Tibial artery (tissue), 4 donors: ENCODE results near the gene TOM1L2.

Experiments used
- DNase-seq, 2 donors: peaks; one replicate each; pipeline ENCODE4 v3.0.0-alpha.2; 2019
- H3K27ac ChIP-seq, 2 donors: fragments of 200-600 bp; sonication (generic) in 1 of 2; 1 replicate in 1 of 2; 2 replicates in 1 of 2; pipeline ENCODE4 v1.5.1; 2018 to 2019; ENCODE audit warnings: mild to moderate bottlenecking in 1 of 2
- H3K27me3 ChIP-seq, 2 donors: fragments of 200-600 bp; sonication (generic) in 1 of 2; one replicate each; pipeline versions ENCODE4 v1.5.1 to v1.6.0; 2016 to 2019
- H3K36me3 ChIP-seq, 3 donors: fragments of 200-600 bp; sonication (generic) in 2 of 3; one replicate each; pipeline ENCODE4 v1.5.1; 2016 to 2019; ENCODE audit warnings: mild to moderate bottlenecking in 2 of 3
- H3K4me1 ChIP-seq, 4 donors: fragments of 200-600 bp; sonication (generic) in 2 of 4; 1 replicate in 3 of 4; 2 replicates in 1 of 4; pipeline ENCODE4 v1.5.1; 2016 to 2019
- H3K4me3 ChIP-seq, 2 donors: fragments of 200-600 bp; sonication (generic) in 1 of 2; 1 replicate in 1 of 2; 2 replicates in 1 of 2; pipeline ENCODE4 v1.5.1; 2018 to 2019; ENCODE audit warnings: mild to moderate bottlenecking in 2 of 2
- H3K9me3 ChIP-seq, 3 donors: fragments of 200-600 bp; sonication (generic) in 1 of 3; one replicate each; pipeline ENCODE4 v1.5.1; 2016 to 2019
- CTCF ChIP-seq, 2 experiments: fragments of 200-600 bp in 1 of 2; fragments of 450-650 bp in 1 of 2; IDR thresholded peaks; one replicate each; pipeline ENCODE4 v1.5.1; 2017 to 2019; ENCODE audit warnings: antibody characterized with exemption in 2 of 2, mild to moderate bottlenecking in 1 of 2, moderate library complexity in 1 of 2
- intact Hi-C: fragments of 100-400 bp; cut with DNase I; formaldehyde crosslinking; loops from one replicate; pipeline ENCODE4 v1.15.0; 2023; ENCODE audit warnings: low total_unique reads

Gene TOM1L2

GRCh38 chr17:17832032-17832363 is 140.2 kb downstream of the TOM1L2 start:
- Histone ChIP-seq H3K27ac (no peak overlapping the region), H3K27me3 (no peaks in the 10 kb centered on the region), H3K4me3 (no peak overlapping the region), H3K4me1 (peaks cover 0 to 60% (median 23%) of the 10 kb centered on the region in 4 donors), H3K9me3 (no peaks in the 10 kb centered on the region), H3K36me3 (peaks cover 0 to 15% (median 0%) of the 10 kb centered on the region in 3 donors)
- TF ChIP-seq CTCF (IDR thresholded peaks at IDR 0.05), result no peak
- intact Hi-C loops, result no loop called here
- DNase-seq, result no peak

GRCh38 chr17:17831208-17832031 is 140.8 kb downstream of the TOM1L2 start:
- no peak for TF ChIP-seq CTCF (IDR thresholded peaks at IDR 0.05)

GRCh38 chr17:17830740-17831207 is 141.4 kb downstream of the TOM1L2 start:
- peaks cover 0 to 15% (median 0%) of the 10 kb centered on the region in 3 donors for H3K36me3 ChIP-seq

More at GRCh38 chr17:17831208-17832031, 140.8 kb downstream of the TOM1L2 start:
- no peak overlapping the region for H3K4me3 ChIP-seq
- peaks cover 0 to 63% (median 20%) of the 10 kb centered on the region in 4 donors for H3K4me1 ChIP-seq
- no peak overlapping the region for H3K27ac ChIP-seq
- H3K9me3 ChIP-seq, result no peaks in the 10 kb centered on the region
- no peaks in the 10 kb centered on the region for H3K27me3 ChIP-seq
- intact Hi-C loops, result no loop called here
- no peak for DNase-seq
- peaks cover 0 to 15% (median 0%) of the 10 kb centered on the region in 3 donors for H3K36me3 ChIP-seq

GRCh38 chr17:17830269-17830567 is 142.0 kb downstream of the TOM1L2 start:
- intact Hi-C loops, result no loop called here
- no peak overlapping the region for H3K4me3 ChIP-seq
- no peak overlapping the region for H3K27ac ChIP-seq
- H3K4me1 ChIP-seq, result peaks cover 5 to 64% (median 20%) of the 10 kb centered on the region in 4 donors
- peaks cover 0 to 15% (median 0%) of the 10 kb centered on the region in 3 donors for H3K36me3 ChIP-seq
- DNase-seq, result no peak
- TF ChIP-seq CTCF (IDR thresholded peaks at IDR 0.05), result no peak
- no peaks in the 10 kb centered on the region for H3K9me3 ChIP-seq
- no peaks in the 10 kb centered on the region for H3K27me3 ChIP-seq

More at GRCh38 chr17:17830740-17831207, 141.4 kb downstream of the TOM1L2 start:
- TF ChIP-seq CTCF (IDR thresholded peaks at IDR 0.05), result no peak
- Histone ChIP-seq H3K4me1 (peaks cover 3 to 66% (median 22%) of the 10 kb centered on the region in 4 donors), H3K27me3 (no peaks in the 10 kb centered on the region), H3K27ac (no peak overlapping the region), H3K9me3 (no peaks in the 10 kb centered on the region), H3K4me3 (no peak overlapping the region)
- DNase-seq, result no peak
- intact Hi-C loops, result no loop called here

- Histone ChIP-seq H3K4me3 (no peak overlapping the region), H3K36me3 (peaks cover 0 to 15% (median 0%) of the 10 kb centered on the region in 3 donors), H3K4me1 (peaks cover 5 to 69% (median 30%) of the 10 kb centered on the region in 4 donors), H3K9me3 (no peaks in the 10 kb centered on the region), H3K27ac (no peak overlapping the region), H3K27me3 (no peaks in the 10 kb centered on the region)
- no peak for DNase-seq
- TF ChIP-seq CTCF (IDR thresholded peaks at IDR 0.05), result no peak
- intact Hi-C loops, result loop anchor here (5.0 kb wide), 1 partner anchor 1679 kb away; no protein-coding TSS in a partner anchor
Observed at GRCh38 chr17:17827826-17828621, 144.2 kb downstream of the TOM1L2 start.
